Endothelial cell of umbilical vein (primary cell): ENCODE measurements around the gene SLC24A3. TPM values are rescaled to one million over a fixed set of nuclear protein-coding genes. Genes with fewer than 3 reads are reported as not detected.

Experiments used
- BruUV-seq: library from RNA; stranded (reverse); fragments of 400-500 nt; replicated peaks from 2 replicates; lab custom pipeline; 2021; lab: Mats Ljungman, UMichigan
- CTCF ChIA-PET: fragments of 300-600, 350-600 bp; sonication (Branson Sonifier 250); formaldehyde crosslinking; loops from one replicate; lab custom pipeline; 2021; ENCODE audit warnings: antibody characterized with exemption, inconsistent platforms; lab: Charles Lee
- POLR2A ChIA-PET: fragments of 300-600, 350-600 bp; sonication (Branson Sonifier 250); formaldehyde crosslinking; loops from one replicate; lab custom pipeline; 2021; ENCODE audit warnings: antibody characterized with exemption, inconsistent platforms; lab: Charles Lee
- DNase-seq: peaks from one replicate; pipeline ENCODE4 v3.0.0-alpha.2; 2011; ENCODE audit warnings: low read depth, low spot score
- FAIRE-seq: peaks from 2 replicates; lab custom pipeline; 2011; peaks lifted over from hg19 to GRCh38; lab: Jason Lieb, UNC
- H2AFZ ChIP-seq: 2 replicates; pipeline ENCODE4 v1.6.0; 2012; ENCODE audit warnings: low read depth, low read length, control low read depth, inconsistent platforms
- H3K27ac ChIP-seq: 2 replicates; pipeline ENCODE4 v1.5.1; 2011; ENCODE audit warnings: low read depth, mild to moderate bottlenecking, control low read depth, low read length, moderate library complexity; ENCODE audit not compliant: insufficient read depth
- H3K27me3 ChIP-seq, 2 experiments: 2 replicates each; pipeline versions ENCODE4 v1.6.0 to v1.6.1; 2011; ENCODE audit warnings: low read length in 2 of 2, mixed read lengths in 1 of 2; ENCODE audit not compliant: control insufficient read depth in 2 of 2, insufficient read depth in 2 of 2
- H3K36me3 ChIP-seq, 2 experiments: 2 replicates in 1 of 2; 3 replicates in 1 of 2; pipeline ENCODE4 v1.5.1; 2011; ENCODE audit warnings: low read length in 2 of 2, mild to moderate bottlenecking in 1 of 2, moderate library complexity in 1 of 2; ENCODE audit not compliant: control insufficient read depth in 2 of 2, insufficient read depth in 2 of 2; ENCODE audit errors: extremely low read depth in 1 of 2
- H3K4me1 ChIP-seq: 3 replicates; pipeline ENCODE4 v1.5.1; 2011; ENCODE audit warnings: mild to moderate bottlenecking, low read length; ENCODE audit not compliant: control insufficient read depth, insufficient read depth; ENCODE audit errors: extremely low read depth
- H3K4me2 ChIP-seq: 2 replicates; pipeline ENCODE4 v1.6.1; 2011; ENCODE audit warnings: low read length, control low read depth, mixed read lengths; ENCODE audit not compliant: insufficient read depth
- H3K4me3 ChIP-seq, 3 experiments: fragments of 200-600 bp in 1 of 3; sonication (generic), shearing (Covaris generic) in 1 of 3; replicated peaks in 1 of 3; 2 replicates each; pipeline ENCODE4 v1.5.1; 2011 to 2016; ENCODE audit warnings: control low read depth in 3 of 3, low read length in 3 of 3, mild to moderate bottlenecking in 2 of 3, inconsistent platforms in 1 of 3, low read depth in 1 of 3, moderate library complexity in 1 of 3; ENCODE audit not compliant: insufficient read depth in 1 of 3
- H3K79me2 ChIP-seq: 2 replicates; pipeline ENCODE4 v1.6.0; 2012; ENCODE audit warnings: low read length, inconsistent platforms; ENCODE audit not compliant: control insufficient read depth, insufficient read depth
- H3K9ac ChIP-seq: replicated peaks from 2 replicates; pipeline ENCODE3; 2011; ENCODE audit warnings: low read length, control low read depth; ENCODE audit not compliant: insufficient read depth; ENCODE audit errors: extremely low read depth
- H3K9me1 ChIP-seq: replicated peaks from 3 replicates; pipeline ENCODE4 v1.6.0; 2011; ENCODE audit warnings: mild to moderate bottlenecking, low read length; ENCODE audit not compliant: control insufficient read depth, insufficient read depth; ENCODE audit errors: extremely low read depth
- H3K9me3 ChIP-seq: replicated peaks from 2 replicates; pipeline ENCODE4 v1.5.1; 2012; ENCODE audit warnings: low read length, inconsistent platforms; ENCODE audit not compliant: control insufficient read depth, insufficient read depth
- H4K20me1 ChIP-seq: replicated peaks from 2 replicates; pipeline ENCODE3; 2011; ENCODE audit warnings: mild to moderate bottlenecking, low read length; ENCODE audit not compliant: control insufficient read depth, insufficient read depth; ENCODE audit errors: extremely low read depth
- FOS ChIP-seq: IDR thresholded peaks from 2 replicates; pipeline ENCODE4 v1.6.1; 2011; ENCODE audit warnings: mild to moderate bottlenecking, low read length, moderate library complexity, borderline replicate concordance; ENCODE audit not compliant: insufficient read depth
- GATA2 ChIP-seq: IDR thresholded peaks from 2 replicates; pipeline ENCODE4 v1.7.0; 2011; ENCODE audit warnings: low read depth, mild to moderate bottlenecking, moderate library complexity, mixed read lengths, low read length; ENCODE audit not compliant: insufficient read length, insufficient read depth
- JUN ChIP-seq: IDR thresholded peaks from 2 replicates; pipeline ENCODE4 v1.6.1; 2011; ENCODE audit warnings: borderline replicate concordance, low read depth; ENCODE audit not compliant: insufficient read length, insufficient read depth
- MYC ChIP-seq: IDR thresholded peaks from one replicate; pipeline ENCODE4 v1.6.1; 2011; ENCODE audit warnings: mild to moderate bottlenecking, low read depth, low read length
- dilution Hi-C: fragments of 300-500 bp; cut with MboI; formaldehyde crosslinking; loops from one replicate; pipeline ENCODE4 v1.15.0; 2019; ENCODE audit warnings: low sequenced_read_pairs; ENCODE audit not compliant: extremely low pct_ligation_motif_present
- intact Hi-C: fragments of 100-400 bp; cut with micrococcal nuclease; formaldehyde crosslinking; loops from one replicate; pipeline ENCODE4 v1.10.0; 2022
- polyA plus RNA-seq, 4 experiments: library from polyadenylated mRNA; depleted of rRNA in 3 of 4; stranded (reverse) in 3 of 4; unstranded in 1 of 4; fragments of >200 nt; gene quantifications; 2 replicates each; pipeline versions ENCODE4 v1.2.1 to v1.2.3, GENCODE V29; 2011 to 2012; ENCODE audit warnings: missing spikeins in 1 of 4
- total RNA-seq: library from RNA; stranded (reverse); gene quantifications from 2 replicates; pipeline ENCODE4 v1.2.3, GENCODE V29; 2021
- TF ChIP-seq, protein P1 (sequence below), 2 donors: IDR thresholded peaks; 1 replicate in 1 of 2; 2 replicates in 1 of 2; pipeline ENCODE4 v1.5.1; 2011; ENCODE audit warnings: low read length in 2 of 2, mild to moderate bottlenecking in 2 of 2, moderate library complexity in 2 of 2, control low read depth in 1 of 2, inconsistent platforms in 1 of 2, low read depth in 1 of 2; ENCODE audit not compliant: insufficient read depth in 1 of 2; ENCODE audit errors: extremely low read depth in 1 of 2
- TF ChIP-seq, protein P2 (sequence below): IDR thresholded peaks from 2 replicates; pipeline ENCODE4 v1.6.1; 2011; ENCODE audit not compliant: insufficient read depth, insufficient read length

Gene SLC24A3
- total and polyA plus RNA-seq, 2 donors (not counting 3 experiments of a cell fraction or from before 2014, with no cell fraction given) = not detected

DNA sequence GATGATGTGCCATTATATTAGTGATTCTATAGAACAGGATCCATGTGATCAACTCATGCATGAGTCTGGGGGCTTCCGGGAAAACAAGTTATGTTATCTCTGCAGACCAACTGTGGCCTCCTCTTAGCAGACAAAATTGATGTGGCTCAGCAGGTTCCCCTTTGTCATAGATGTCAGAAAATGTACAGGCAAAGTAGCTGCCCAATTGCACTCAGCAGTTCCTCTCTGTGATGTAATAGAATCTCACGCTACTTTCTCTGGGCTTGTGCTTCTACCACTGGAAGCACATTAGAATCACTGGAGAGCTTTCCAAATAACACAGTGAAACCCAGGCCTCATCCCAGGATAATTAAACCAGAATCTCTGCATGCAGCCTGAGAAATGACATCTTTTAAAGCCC, 253.1 kb downstream of the SLC24A3 start:
- Histone ChIP-seq H3K9ac (no peak overlapping the region), H3K4me1 (no peaks in the 10 kb centered on the region), H3K9me1 (no peaks in the 10 kb centered on the region), H2AFZ (no peak overlapping the region), H3K79me2 (no peaks in the 10 kb centered on the region), H3K36me3 (no peaks in the 10 kb centered on the region), H3K4me2 (no peak overlapping the region), H3K27ac (no peak overlapping the region), H3K9me3 (no peaks in the 10 kb centered on the region), H3K4me3 (no peak overlapping the region), H4K20me1 (no peaks in the 10 kb centered on the region), H3K27me3 (no peaks in the 10 kb centered on the region)
- intact Hi-C loops = no loop called here
- dilution Hi-C loops = no loop called here
- TF ChIP-seq, protein P1, sequence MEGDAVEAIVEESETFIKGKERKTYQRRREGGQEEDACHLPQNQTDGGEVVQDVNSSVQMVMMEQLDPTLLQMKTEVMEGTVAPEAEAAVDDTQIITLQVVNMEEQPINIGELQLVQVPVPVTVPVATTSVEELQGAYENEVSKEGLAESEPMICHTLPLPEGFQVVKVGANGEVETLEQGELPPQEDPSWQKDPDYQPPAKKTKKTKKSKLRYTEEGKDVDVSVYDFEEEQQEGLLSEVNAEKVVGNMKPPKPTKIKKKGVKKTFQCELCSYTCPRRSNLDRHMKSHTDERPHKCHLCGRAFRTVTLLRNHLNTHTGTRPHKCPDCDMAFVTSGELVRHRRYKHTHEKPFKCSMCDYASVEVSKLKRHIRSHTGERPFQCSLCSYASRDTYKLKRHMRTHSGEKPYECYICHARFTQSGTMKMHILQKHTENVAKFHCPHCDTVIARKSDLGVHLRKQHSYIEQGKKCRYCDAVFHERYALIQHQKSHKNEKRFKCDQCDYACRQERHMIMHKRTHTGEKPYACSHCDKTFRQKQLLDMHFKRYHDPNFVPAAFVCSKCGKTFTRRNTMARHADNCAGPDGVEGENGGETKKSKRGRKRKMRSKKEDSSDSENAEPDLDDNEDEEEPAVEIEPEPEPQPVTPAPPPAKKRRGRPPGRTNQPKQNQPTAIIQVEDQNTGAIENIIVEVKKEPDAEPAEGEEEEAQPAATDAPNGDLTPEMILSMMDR (IDR thresholded peaks at IDR 0.05; ENCODE audit: extremely low read depth in 1 of 2, insufficient read depth in 1 of 2, low read depth in 1 of 2, low read length in 2 of 2) = no peak
- TF ChIP-seq MYC (no peak), JUN (no peak), GATA2 (no peak), FOS (no peak)
- TF ChIP-seq, protein P2, sequence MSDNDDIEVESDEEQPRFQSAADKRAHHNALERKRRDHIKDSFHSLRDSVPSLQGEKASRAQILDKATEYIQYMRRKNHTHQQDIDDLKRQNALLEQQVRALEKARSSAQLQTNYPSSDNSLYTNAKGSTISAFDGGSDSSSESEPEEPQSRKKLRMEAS = no peak
- ChIA-PET CTCF (no interaction called here), POLR2A (no interaction called here)
- no TSS peak for BruUV-seq
- no peak for DNase-seq
- FAIRE-seq = no peak
